ENCODE data around the gene NDUFC2.

Gene NDUFC2

GRCh38 chr11:78079232-78080083 lies at the start of gene NDUFC2:
TSS of gene NDUFC2 (minus strand) at chr11:78079862. CDS start at chr11:78079744, 118 bp downstream.
- no peak for TF ChIP-seq CTCF (IDR thresholded peaks at IDR 0.05; ENCODE audit: insufficient read depth, low read depth, low read length, missing control alignments)
- DNase-seq (ENCODE audit: low read depth): peak; percentile 80
- peak within 1 kb of the TSS; percentile 95 for H3K4me3 ChIP-seq (ENCODE audit: low read length)

DNA sequence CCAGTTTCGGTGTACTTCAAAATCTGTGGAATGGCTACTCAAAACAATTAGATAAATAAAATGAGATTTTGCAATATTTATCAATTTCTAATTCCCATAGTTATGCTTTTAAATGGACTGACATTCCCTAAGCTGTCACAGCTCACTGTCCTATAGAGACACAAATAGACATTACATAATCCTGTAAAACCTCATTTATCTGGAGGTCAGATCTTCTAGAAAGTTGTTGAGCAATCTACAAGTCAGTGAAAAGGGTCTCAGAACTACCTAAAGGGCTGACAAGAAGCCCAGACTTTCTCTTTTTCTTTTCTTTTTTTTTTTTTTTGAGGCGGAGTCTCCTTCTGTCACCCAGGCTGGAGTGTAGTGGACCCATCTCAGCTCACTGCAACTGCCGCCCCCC lies 47.7 kb upstream of the NDUFC2 start:
- no peak for TF ChIP-seq CTCF (IDR thresholded peaks at IDR 0.05; ENCODE audit: insufficient read depth, low read depth, low read length, missing control alignments)
- no peak overlapping the region for H3K4me3 ChIP-seq (ENCODE audit: low read length)
- no peak for DNase-seq (ENCODE audit: low read depth)

DNA sequence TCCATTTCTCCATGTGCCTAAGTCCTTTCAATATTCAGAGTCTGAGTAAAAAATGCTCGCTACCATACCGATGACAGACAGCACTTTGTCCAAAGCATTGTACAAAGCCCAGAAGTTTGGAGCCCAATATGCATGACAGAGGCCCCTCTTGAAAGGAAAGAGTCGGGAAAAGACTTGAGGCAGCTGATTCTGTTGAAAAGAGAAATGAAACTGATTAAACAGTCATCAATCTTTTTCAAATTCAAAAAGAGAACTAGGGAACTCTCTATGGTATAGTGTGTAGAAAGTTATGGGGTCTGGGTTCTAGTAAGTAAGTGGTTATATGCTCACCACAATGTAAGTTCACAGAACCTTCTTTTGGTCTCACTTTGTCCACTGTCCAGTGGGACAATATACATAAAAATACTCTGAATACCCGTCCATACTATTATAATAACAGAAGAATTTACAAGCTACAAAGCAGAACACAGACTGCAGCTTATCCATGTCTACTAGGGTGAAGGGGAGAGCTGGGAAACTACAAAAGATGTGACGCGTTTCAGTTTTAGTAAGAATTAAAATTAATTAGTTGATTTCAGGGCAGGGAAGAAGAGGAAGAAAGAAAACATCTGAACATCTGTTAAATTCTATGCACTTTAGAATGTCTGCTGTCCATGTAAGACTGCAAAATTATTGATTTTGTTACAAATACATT lies 33.1 kb upstream of the NDUFC2 start:
- no peak for TF ChIP-seq CTCF (IDR thresholded peaks at IDR 0.05; ENCODE audit: insufficient read depth, low read depth, low read length, missing control alignments)
- no peak for DNase-seq (ENCODE audit: low read depth)
- H3K4me3 ChIP-seq (ENCODE audit: low read length): no peak overlapping the region

GRCh38 chr11:78111298-78111697 lies 31.6 kb upstream of the NDUFC2 start:
- H3K4me3 ChIP-seq (ENCODE audit: low read length): no peak overlapping the region
- no peak for DNase-seq (ENCODE audit: low read depth)
- no peak for TF ChIP-seq CTCF (IDR thresholded peaks at IDR 0.05; ENCODE audit: insufficient read depth, low read depth, low read length, missing control alignments)

GRCh38 chr11:78110830-78111229 lies 31.2 kb upstream of the NDUFC2 start:
- DNase-seq (ENCODE audit: low read depth): peak; percentile 34
- H3K4me3 ChIP-seq (ENCODE audit: low read length): no peak overlapping the region
- no peak for TF ChIP-seq CTCF (IDR thresholded peaks at IDR 0.05; ENCODE audit: insufficient read depth, low read depth, low read length, missing control alignments)

- no peak for TF ChIP-seq CTCF (IDR thresholded peaks at IDR 0.05; ENCODE audit: insufficient read depth, low read depth, low read length, missing control alignments)
Observed at GRCh38 chr11:78110351-78110750, 30.7 kb upstream of the NDUFC2 start.

More at GRCh38 chr11:78110351-78110750, 30.7 kb upstream of the NDUFC2 start:
- H3K4me3 ChIP-seq (ENCODE audit: low read length): no peak overlapping the region
- peak; percentile 47 for DNase-seq (ENCODE audit: low read depth)
